Testis (tissue), 2 donors: Measurements from ENCODE around the gene PPM1H.

ENCODE experiments used
- CTCF ChIP-seq, 3 experiments: fragments of 450-650 bp in 2 of 3; fragments of 200-600 bp in 1 of 3; sonication (generic) in 1 of 3; IDR thresholded peaks; one replicate each; pipeline ENCODE4 v1.5.1; 2016 to 2019; ENCODE audit warnings: antibody characterized with exemption in 3 of 3, mild to moderate bottlenecking in 2 of 3, moderate library complexity in 1 of 3
- POLR2A ChIP-seq: fragments of 450-650 bp; IDR thresholded peaks from one replicate; pipeline ENCODE4 v1.6.1; 2017; ENCODE audit warnings: antibody characterized with exemption, mild to moderate bottlenecking, moderate library complexity

GRCh38 chr12:62977418-62977817 is 42.5 kb upstream of the PPM1H start:
- no peak for TF ChIP-seq CTCF (IDR thresholded peaks at IDR 0.05)
- TF ChIP-seq POLR2A, result no peak
